ENCODE data around the gene TRAT1.
"Not testable (repeated sequence)": the region's sequence is repeated elsewhere in the genome, so short reads cannot be mapped to it uniquely, and the experiment has no call there.

The TRAT1 gene

DNA sequence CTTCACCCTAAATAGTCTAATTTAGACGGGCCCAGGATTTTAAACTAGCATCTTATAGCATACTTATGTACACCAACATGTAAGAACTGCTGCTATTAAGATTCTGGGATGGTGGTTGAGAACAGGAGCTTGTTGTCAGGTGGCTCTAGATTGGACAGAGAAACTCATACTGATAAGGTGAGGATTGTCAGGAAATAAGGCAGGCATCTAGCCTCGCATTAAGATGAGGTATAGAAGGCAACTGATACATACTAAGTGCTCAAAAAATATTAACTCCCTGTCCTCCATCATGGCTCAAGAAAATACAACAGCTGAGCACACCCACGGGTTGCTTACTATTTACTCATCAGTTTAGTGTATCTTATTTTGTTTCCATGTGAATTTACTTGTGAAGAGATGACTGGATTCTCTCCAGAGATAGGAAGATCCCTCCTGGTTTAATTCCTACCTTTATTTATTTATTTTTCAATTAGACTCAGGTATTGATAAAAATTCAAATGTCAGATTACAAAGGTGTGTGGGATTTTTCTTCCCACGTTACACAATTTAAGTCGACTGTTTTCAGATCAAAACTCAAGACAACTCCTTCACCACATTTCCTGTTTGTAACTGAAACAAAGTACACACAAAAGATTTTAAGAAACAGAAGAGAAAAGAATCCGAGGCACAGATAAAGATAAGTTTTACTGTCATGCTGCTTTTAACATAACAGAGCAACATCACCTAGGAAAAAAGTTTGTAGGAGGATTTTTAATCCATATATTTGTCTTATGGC is at the start of gene TRAT1:
Gene TRAT1 (plus strand): TSS at position 664 of the 775 bp plus-strand sequence. CDS start 142 bp downstream, outside the sequence.
- DNase-seq (ENCODE audit: low read depth) = no peak

DNA sequence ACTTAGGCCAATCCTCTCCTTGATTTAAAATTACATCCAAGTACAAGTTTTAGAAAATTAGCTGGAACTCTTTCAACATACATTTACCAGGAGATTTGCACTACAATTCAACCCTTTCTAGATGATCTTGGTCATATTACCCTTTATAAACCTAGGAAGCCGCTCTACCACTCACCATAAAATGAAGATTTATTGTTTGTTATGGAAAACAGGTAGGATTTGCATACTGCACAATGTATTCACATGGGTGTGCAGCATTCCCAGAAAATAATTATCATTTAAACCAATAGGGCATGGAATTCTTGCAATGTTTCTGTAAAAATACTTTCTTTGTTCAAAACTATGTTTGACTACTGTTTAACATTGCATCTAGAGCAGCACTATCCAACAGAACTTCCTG is 46.9 kb upstream of the TRAT1 start:
- DNase-seq (ENCODE audit: low read depth) = no peak

GRCh38 chr3:108779496-108779895 is 43.1 kb upstream of the TRAT1 start:
- no peak for DNase-seq (ENCODE audit: low read depth)

DNA sequence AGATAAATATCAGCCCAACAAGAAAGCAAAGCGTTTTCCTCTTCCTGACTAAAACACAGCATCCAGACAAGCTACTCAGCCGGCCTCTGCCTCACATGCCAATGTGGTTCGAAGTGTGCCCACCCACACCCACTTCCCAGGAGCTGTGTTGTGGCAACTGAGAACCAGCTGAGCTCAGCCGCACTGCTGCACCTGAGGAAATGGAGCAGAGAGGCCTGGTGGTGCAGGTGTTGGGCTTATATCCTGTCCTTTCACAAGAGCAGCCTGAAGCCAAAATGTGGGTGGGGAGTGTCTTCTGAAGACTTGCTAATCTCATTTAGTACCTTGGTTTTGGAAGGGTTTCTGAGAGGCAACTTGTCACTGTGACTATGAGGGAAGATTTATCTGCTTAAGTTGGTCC is 42.4 kb upstream of the TRAT1 start:
- DNase-seq (ENCODE audit: low read depth) = peak; percentile 11

DNA sequence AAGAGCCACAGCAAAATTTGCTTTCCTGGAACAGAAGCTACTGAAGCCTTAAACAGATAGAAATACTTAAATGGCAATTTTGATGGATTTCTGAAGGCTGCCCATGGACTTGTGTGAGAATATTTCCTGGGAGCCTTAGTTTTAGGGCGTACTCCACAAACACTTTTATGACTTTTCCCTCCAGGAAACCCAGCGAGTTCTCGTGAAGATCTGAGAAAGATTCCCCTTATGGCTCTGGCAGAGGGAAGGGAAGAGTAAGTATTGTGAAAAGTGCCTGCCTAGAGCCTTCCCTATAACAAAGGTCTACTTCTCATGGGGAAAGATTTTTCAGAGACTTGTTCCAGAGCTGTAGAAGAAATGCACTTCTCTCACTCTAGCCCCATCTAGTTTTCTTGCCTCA is 31.1 kb upstream of the TRAT1 start:
- DNase-seq (ENCODE audit: low read depth) = no peak

- no peak for DNase-seq (ENCODE audit: low read depth)
Observed at GRCh38 chr3:108804437-108804836, 18.1 kb upstream of the TRAT1 start.

DNA sequence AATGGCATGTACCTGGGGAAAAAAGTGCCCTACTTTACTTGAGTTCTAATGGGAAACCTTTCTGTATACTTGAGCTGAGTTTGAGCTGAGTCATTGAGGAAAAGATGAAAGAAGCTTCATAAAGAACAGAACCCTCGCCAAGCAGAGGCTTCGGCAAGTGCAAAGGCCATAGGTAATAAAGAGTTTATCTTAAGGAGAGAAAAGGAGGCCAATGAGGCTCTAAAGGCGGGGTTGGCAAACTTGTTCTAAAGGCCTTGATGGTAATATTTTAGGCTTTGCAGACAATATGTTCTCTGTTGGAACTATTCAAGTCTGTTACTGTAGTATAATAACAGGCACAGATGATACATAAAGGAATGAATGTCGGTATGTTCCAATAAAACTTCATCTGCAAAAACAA is 17.6 kb upstream of the TRAT1 start:
- no peak for DNase-seq (ENCODE audit: low read depth)

DNA sequence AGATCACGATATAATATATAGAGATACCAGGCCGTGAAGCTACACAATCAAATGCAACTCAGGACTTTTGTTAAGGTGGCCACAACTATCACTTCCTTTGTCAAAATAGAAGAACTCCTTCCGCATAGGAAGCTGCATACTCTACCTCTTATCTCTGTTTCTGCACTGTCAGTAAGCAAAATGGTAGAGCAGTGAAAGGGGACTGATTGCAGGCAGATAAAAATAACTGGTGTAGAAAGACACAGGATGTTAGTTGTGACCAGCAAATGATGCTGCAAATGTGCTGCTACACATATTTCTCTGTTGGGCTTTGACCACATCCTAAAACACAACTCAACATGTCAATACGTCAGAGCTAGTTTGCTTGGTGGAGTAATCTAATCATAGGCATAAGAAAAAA is 16.3 kb upstream of the TRAT1 start:
- DNase-seq (ENCODE audit: low read depth) = peak; percentile 23

DNA sequence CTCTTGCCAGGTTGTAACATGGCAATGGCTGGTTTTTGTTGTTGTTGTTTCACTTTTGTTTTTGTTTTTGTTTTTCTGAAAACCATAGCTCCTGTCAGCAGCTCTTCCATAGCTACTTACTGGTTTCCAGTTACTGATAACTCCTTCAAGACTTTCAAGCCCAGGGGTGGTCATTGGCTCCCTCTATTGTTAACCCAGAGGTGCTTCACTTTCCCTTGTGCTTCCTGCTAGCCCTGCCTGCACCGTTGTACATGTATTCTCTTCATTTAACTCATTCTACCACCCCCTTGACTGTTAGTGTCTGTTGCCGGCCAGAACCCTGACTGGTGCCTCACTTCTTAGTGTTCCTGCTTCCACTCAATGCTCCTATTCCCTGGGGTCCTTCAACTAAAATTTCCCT is 4.2 kb upstream of the TRAT1 start:
- DNase-seq (ENCODE audit: low read depth) = peak; percentile 35

DNA sequence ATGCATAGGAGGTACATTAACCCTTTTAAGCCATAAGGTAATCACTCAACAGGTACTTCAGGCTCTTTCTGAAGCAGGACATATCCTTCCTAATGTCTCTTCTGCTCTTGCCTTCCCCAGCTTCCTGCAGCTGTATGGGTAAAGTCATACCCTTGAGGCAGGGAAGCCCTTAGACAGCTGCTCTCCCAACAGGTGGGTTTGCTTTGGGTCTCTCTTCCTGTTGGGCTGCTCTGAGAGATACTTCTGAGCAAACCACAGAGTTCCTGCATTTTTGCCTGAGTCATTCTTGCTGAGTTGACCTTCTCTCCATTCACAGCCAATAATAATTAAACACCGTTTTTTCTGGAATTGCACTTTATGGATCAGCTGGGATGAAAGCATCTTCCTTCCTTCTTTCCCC is 2.0 kb upstream of the TRAT1 start:
- peak; percentile 8 for DNase-seq (ENCODE audit: low read depth)

GRCh38 chr3:108823227-108823626 is 641 bp downstream of the TRAT1 start:
- DNase-seq (ENCODE audit: low read depth) = no peak

GRCh38 chr3:108823803-108824202 is 1.2 kb downstream of the TRAT1 start:
- not testable (repeated sequence) for DNase-seq (ENCODE audit: low read depth)

DNA sequence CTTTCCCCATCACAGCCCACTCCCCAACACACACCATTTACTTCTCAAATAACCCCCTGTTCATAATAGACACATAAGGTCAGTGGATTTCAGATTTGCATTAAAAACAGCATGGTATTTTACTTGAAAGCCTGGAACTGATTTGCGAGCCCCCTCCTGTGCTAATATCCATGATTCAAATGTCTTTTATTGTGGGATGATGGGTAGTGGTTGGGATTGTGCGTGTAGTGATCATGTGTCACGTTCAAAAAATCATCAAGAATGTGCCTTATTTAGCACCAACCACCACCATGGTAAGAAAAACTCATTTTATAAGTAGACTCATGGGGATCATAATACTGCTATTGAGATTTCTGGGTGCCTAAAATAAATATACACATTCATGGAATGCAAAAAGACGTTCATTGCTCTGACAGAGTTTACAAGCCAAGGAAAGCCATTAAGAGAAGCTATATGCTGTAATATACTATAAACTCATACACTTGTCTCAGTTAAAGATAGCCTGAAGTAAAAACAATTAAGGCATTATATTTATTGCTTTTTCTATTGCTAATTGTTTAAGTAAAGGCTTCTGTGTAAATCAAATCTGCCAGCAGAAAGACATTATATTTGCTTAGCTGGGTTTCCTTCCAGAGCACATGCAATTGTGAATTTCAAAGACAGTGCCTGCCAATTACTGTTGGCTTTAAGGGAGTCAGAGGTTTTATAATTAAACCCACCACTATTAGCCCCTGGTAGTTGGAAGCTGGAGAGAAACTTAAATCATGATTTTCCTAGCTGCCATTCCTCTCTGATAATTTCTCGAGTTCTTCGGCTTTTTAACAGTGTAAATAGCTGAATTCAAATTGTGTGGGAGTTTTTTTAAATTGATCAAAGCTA is 4.0 kb downstream of the TRAT1 start:
- no peak for DNase-seq (ENCODE audit: low read depth)

DNA sequence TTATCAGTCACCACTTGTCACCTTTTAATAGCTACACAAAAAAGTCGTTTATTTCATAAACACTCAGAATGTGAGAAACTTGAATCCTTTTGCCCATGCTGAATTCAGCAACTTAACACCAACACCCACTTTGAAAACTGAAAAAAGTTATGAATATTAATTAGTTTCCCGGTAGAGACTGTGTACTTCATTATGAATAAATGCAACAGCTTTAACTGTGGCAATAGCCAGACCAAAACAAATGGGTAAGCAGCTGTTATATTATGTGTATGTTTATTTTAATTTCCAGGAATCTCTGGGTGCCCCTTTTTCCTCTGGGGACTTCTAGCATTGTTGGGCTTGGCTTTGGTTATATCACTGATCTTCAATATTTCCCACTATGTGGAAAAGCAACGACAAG is 7.8 kb downstream of the TRAT1 start:
- no peak for DNase-seq (ENCODE audit: low read depth)

- no peak for DNase-seq (ENCODE audit: low read depth)
Observed at GRCh38 chr3:108830991-108831614, 8.5 kb downstream of the TRAT1 start.

DNA sequence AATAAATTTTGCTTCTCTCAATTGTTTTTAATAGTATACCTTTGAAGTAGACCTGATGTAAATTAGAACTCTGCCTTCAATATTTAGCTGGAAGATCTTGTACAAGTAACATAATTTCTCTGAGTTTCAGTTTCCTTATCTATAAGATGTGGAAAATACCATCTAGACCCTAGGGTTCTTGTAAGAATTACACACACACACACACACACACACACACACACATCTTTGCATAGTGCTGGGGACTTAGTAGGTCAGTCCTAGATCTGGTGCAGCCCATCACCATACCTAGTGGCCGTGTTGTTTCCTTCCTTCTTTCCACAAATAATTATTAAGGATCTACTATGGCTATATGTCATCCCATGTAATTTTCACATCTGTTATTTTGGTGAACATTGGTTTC is 11.0 kb downstream of the TRAT1 start:
- no peak for DNase-seq (ENCODE audit: low read depth)

- DNase-seq (ENCODE audit: low read depth) = no peak
Observed at GRCh38 chr3:108834551-108834950, 12.0 kb downstream of the TRAT1 start.

DNA sequence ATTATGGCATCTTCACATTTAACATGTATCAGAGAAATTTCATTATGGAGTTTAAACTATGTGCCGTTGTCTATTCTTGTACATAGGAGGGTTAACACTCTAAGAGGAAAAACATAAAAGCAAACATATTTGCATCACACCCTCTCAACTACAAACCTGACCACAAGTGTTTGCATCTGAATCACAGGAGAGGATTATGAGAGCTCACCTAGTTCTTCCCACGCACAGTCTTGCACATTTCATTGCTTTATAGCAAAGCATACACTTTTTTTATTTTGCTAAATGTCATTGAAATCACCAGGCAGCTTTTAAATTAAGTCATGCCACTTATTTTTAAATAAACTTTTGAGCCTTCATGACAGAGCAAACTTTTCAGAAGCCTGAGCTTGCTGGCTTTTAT is 12.5 kb downstream of the TRAT1 start:
- DNase-seq (ENCODE audit: low read depth) = peak; percentile 24

- DNase-seq (ENCODE audit: low read depth) = peak; percentile 8
Observed at GRCh38 chr3:108838436-108838835, 15.8 kb downstream of the TRAT1 start.

DNA sequence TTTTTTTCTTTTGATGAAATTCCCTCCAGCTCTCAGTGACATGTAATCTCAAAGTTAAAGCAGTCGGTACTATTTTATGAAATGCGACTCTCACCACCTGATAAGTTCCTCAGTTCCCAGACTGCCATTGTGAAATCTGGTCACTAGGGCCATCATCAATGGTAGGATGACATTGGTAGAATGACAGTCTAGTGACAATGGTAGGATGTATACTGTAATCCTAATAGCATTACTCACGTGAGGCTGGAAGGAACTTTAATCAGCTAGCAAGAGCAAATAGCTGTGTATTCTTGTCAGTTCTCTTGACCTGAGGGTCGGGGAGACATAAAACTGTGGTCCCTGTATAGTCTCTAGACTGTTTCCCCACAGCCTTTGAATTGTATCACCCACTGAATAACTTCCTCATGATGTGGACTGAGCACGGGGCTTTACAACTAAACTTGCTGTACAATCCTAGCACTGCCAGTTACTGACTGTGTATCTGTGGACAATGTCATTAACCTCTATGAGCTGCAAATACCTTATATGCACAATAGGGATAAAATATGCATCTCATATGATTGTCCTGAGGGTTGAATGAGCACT is 23.2 kb downstream of the TRAT1 start:
- DNase-seq (ENCODE audit: low read depth) = no peak

DNA sequence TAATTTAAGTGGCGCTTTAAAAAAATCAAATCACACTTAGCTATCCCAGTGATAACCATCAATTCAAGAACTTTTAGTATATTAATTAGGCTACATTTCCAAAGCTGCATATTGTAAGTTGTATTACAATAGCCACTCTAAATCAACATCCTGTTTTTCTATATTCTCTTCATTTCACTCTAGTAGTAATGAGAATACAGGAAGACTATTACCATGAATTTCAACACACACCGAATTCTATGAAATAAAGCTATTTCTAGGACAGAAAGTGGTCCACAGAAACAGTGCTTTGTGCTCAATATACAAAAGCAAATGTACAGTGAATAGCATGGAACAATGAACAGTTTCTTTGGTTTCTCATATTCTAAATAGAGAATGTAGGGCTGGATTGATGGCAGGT is 24.6 kb downstream of the TRAT1 start:
- no peak for DNase-seq (ENCODE audit: low read depth)

GRCh38 chr3:108849075-108849474 is 26.5 kb downstream of the TRAT1 start:
- no peak for DNase-seq (ENCODE audit: low read depth)

All from T-helper 22 cell (primary cell).